DMS53 treated with DMSO at 0.1 percent for 48 hours (cell line): Measurements from ENCODE around the gene KIAA0753.
"Not testable (repeated sequence)": the region's sequence is repeated elsewhere in the genome, so short reads cannot be mapped to it uniquely, and the experiment has no call there.

Experiments
- DNase-seq: peaks from one replicate; lab custom pipeline; 2025; ENCODE audit not compliant: unreplicated experiment; lab: John Stamatoyannopoulos, UW

Gene KIAA0753

DNA sequence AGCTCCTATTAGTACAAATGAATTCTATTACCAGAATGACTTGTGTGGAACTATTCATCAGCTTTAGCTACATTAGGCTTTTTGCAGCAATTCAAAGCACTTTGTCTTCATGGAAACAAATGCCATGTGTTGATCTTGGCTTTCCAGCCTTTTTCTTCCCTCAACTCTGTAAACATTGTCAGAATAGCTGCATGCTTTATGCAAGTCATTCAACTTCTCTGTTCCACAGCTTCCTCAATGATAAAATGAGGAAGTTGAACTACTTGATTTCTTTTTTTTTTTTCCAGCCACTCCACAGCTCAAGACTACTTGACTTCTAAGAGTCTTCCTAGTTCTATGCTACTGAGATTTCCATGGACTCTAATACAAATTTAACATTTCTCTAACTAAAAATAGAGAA, 41.1 kb downstream of the KIAA0753 start:
- no peak for DNase-seq

DNA sequence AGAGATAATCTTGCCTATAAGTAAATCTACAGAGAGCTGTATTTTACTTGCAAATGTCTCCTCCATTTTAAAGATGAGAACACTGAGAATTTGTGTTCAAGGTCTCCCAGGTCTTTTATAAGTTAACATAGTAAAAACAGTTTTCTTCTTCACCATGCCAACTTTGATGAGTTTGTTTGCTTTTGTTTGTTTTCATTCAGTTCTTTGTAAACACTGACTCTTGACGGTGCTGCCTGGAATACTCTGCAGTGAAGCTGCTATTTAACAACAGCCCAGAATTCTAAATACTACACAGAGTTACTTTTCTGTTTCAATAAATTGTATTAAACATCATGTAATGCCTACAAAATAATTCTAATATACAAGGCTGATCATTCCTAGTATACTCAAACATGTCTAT, 42.8 kb downstream of the KIAA0753 start:
- no peak for DNase-seq

DNA sequence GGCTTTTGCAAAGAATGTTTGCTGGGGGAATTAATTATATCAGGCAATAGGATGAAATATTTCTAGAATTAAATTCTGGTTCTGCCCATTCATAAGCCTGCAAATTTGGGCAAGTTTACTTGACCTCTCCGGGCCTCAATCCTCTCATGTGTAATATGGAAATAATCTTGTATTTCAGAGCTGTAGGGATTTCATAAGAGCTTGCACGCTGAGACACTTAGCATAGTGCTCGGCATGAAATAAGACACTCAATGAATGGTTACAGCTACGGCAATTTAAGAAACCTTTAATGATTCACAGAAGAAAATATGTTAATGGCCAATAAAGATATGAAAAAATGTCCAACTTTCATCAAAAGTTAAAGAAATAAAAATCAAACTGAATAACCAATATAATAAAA, 43.6 kb downstream of the KIAA0753 start:
- DNase-seq: no peak

DNA sequence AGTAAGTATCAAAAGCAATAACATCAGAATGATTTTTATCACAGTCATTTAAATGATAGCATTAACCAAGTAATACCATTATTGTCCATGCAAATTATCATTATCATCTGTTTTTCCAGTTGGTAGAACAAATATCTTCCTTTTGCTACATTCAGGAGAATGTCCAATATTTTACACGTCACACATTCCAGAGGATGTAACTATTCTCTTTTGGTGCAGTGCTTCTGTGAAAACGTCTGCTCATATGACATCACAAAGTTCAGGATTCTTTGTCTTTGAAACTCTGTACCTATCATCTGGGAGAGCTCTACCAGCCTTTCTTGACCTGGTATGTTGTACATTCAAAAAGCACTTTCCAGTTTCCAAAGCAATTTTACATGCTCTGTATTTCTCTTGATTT, 44.0 kb downstream of the KIAA0753 start:
- no peak for DNase-seq

DNA sequence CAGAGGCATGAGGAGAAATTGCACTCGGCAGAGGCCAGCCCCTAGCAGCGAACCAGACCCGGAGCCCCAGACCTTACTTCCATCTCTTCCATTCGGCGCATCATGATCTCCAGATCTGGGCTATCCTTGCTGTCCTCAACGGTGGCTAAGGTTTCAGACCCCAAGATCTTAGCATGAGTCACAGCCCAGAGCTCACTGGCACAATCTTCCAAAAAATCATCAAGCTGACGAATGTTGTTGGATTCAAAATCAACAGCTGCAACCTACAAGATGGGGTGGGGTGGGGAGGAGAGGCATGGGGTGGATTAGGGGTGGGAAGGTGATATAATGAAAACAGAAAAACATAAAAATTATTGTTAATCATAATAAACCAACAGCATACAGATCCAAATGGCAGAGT, 44.4 kb downstream of the KIAA0753 start:
- no peak for DNase-seq

DNA sequence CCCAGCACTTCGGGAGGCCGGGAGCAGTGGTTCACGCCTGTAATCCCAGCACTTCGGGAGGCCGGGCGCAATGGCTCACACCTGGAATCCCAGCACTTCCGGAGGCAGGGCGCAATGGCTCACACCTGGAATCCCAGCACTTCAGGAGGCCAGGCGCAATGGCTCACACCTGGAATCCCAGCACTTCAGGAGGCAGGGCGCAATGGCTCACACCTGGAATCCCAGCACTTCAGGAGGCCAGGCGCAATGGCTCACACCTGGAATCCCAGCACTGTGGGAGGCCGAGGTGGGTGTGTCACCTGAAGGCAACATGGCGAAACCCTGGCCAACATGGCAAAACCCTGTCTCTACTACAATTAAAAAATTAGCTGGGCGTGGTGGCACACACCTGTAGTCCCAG, 47.1 kb downstream of the KIAA0753 start:
- not testable (repeated sequence) for DNase-seq

DNA sequence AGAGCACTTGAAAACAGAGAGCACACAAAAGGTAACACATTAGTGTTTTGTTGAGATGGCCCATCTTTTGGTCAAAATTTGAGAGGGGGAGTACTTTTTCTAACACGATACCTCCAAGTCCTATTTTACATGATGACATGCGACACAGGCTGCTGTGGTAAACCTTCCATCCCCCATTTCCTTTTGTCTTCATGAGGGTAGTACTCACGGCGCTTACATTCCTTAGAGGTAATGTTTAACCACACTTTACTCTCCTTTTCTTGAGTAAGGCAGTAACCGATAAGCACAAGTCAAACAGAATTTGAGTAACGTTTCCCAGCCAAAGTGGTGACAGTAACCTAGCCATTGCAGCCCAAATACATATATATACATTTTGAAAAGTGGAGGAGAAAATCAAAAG, 48.3 kb downstream of the KIAA0753 start:
- peak; percentile 54 for DNase-seq

DNA sequence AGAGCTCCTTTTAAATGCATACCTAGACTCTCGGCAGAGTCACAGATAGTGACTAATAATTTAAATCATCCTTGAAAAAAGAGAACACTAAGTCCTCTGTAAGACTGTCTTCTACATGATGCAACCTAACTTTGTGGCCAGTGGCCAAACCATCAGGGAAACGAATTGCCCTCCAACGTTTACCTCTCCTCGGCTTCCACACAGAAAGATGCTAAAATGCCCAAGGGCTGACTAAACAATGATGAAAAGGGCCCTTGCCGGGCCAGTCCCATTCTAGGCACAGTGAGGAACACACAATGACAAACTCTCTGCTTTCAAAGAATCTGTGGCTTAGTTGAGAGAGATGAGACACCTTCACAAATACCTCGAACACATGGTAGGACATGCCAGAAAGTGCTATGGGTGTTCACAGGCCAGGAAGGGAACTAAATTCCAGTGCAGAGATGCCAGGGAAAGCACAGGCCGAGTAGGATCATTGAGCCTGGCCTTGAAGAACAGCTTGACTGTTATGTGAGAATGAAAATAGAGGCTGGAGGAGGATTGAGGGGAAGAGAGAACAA, 48.8 kb downstream of the KIAA0753 start:
- no peak for DNase-seq

DNA sequence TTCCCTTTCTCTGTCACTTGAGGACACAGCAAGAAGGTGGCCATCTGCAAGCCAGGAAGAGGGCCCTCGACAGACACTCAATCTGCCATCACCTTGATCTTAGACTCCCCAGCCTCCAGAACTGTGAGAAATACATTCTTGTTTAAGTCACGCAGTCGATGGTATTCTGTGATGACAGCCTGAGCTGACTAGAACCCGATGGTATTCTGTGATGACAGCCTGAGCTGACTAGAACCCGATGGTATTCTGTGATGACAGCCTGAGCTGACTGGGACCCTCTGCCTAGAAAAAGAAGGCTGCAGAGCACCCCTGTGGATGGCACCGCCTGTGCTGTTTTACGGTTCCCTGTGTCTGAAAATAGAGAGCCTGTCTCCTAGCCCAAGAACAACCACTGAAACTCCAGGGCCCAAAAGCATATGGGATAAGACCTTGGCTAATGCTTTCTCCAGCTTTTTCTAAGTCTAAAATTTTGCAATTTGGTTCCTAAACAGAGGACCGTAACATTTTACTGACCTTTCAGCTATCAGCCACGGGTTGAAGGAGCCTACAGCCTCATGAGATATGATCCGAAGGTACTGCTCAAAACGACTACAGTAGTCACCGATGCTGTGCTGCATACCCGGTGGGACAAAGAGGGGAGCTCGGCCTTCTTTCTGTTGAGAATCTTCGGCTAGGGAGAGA, 51.1 kb downstream of the KIAA0753 start:
- DNase-seq: no peak

DNA sequence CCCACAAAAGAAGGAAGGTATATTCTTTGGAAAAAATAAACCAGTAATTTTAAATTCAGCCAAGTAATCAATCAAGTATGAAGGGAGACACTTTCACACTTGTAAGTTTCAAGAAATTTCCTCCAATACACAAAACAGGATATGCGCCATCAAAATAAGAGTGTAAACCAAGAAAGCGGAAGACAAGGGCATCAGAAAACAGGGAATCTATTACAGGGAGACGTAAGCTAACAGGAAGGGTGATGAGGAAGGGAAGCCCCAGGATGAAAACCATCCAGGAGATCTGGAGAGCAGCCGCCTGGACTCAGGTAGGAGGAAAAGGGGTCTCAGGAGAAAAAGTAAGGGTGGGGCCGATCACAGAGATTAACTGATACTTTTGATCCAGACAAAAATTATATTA, 52.3 kb downstream of the KIAA0753 start:
- no peak for DNase-seq

DNA sequence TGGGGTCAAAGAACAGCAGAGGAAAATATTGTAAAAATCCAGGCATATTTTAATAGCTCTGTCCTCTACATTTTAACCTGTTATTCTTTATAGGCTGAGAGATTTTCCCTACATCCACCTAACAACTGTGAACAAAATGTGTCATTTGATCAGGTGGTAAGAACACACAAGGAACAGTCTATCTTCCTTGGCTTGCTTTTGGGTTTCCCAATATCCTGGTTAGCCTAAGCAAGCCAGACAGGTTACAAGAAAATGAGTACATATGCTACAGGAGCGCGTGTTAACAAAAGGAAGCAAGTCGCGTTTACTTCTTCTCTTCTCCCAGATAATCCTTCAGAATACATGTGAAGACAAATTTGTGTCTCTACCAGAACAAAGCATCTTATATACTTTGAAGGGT, 53.2 kb downstream of the KIAA0753 start:
- no peak for DNase-seq

DNA sequence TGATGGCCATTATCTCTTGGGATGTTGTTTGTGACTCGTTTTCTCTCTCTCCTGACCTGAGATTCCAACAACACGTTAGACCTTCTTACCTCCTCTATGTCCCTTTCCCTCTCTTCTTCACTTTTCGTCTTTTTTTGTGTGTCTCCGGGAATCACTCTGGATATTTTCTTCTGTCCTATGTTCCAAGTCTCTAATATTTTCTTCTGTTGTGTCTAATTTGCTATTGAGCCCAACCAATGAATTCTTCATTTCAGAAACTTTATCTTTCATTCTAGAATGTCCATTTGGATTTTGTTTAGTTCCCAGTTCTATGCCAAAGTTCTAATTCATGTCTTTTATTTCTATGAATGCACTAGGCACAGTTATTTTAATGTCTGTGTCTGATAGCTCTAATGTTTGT, 57.1 kb downstream of the KIAA0753 start:
- no peak for DNase-seq

DNA sequence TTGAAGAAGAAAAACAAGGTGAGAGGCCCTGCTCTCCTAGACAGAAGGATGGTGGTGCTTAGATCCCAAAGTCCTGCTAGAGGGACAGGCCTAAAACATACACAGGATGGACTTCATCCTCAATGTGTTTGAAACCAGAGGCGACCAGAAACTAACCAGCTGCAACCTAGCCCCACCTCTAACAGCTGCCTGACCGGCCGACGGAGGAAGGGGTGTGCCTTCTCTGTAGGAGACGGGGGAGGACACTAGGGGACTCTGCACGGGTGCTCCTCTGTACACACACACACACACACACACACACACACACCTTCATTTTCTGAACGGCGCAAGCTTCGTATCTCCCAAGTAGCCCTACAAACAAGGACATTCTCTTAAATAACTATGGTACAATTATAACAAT, 59.9 kb downstream of the KIAA0753 start:
- no peak for DNase-seq

DNA sequence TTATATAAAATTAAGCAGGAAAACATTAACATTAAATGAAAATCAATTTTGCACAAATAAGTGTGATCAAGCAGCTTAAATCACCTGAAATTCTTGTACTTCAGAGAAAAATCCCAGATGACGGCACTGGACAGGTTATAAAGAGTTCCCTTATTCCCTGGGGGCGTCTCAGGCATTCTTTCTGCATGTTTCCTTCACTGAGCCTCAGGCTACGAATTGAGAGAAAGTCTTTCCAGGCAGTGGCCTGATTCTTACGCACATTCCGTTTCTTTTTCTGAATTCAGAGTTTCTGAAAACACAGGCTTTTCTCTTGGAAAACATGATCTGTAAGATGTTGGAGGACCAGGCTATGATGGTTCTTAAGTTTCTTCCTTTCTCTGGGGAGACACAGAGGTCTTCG, 62.0 kb downstream of the KIAA0753 start:
- DNase-seq: no peak

DNA sequence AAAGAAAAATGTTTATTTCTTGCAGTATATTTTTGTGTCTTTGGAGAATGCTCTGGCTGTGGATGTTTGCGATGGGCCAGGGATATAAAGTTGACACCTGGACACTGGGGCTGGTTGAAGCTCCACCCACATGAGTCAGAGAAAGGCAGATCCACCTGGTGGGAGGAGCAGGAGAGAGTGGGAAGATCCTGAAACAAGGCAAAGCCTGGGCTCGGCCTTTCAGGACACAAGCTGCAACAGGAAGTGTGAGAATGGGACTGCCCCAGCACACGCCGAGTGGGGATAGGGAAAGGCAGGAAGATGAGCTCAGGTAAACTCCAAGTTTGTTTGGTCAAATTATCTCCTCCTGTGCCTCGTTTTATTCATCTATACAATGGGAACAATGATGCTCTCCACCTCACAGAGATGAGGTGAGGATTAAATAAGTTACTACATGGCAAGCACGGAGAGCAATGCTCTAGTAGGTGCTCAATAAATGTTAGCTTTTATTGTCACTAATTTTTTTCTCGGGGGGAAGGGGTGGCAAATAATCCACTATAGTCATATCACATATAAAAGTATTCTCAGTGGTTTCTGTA, 62.7 kb downstream of the KIAA0753 start:
- peak; percentile 74 for DNase-seq

DNA sequence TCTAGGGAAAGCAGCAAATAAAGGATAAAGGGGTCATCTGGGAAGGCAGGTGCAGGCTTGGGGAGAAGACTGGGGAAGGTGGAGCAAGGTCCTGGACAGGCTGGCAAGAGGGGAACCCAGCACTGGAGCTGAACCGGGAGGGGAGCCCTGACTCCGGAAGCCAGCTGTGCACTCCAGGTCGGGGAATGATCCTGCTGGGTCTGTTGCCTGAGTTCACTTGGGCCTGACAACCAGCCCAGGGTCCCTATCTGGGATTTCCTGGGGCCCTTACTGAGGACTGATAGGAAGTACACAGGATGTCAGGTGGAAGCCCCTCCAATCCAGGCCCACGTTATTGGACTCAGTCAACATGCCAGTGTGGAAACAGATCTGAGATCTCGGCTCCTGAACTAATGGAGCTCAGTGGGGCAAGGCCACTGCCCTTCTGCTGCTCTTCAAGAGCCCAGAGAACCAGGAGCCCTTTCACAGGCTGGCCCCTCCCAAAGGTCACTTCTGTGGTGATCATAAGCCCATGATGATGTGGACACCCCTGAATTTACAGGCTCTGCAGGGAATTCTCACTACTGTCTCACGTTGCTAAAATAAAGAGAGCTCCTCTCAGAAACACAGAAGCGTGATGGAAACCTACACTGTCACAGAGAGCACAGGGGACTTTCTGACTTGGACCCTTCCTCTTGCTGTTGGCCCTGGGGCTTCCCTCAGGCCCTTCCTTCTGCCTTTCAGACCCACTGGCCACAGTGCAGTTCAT, 64.3 kb downstream of the KIAA0753 start:
- no peak for DNase-seq

DNA sequence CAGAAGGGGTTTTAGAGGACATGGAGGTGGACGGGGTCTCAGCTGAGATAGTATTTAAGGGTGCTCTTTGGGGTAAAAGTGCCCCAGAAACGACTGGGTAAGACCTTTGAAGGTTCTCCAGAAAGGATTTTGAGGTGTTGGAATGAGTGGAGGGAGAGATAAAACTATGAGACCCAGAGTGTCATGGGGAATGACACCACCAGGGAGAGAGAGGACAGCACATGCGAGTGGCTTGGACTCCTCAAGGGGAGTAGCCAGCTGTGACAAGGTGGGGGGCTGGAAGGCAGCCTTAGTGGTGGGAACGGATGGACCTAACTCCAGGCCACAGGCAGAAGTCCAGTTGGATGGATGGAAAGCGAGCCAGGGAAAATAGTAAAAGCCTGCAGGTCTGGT, 64.9 kb downstream of the KIAA0753 start:
- DNase-seq: no peak

DNA sequence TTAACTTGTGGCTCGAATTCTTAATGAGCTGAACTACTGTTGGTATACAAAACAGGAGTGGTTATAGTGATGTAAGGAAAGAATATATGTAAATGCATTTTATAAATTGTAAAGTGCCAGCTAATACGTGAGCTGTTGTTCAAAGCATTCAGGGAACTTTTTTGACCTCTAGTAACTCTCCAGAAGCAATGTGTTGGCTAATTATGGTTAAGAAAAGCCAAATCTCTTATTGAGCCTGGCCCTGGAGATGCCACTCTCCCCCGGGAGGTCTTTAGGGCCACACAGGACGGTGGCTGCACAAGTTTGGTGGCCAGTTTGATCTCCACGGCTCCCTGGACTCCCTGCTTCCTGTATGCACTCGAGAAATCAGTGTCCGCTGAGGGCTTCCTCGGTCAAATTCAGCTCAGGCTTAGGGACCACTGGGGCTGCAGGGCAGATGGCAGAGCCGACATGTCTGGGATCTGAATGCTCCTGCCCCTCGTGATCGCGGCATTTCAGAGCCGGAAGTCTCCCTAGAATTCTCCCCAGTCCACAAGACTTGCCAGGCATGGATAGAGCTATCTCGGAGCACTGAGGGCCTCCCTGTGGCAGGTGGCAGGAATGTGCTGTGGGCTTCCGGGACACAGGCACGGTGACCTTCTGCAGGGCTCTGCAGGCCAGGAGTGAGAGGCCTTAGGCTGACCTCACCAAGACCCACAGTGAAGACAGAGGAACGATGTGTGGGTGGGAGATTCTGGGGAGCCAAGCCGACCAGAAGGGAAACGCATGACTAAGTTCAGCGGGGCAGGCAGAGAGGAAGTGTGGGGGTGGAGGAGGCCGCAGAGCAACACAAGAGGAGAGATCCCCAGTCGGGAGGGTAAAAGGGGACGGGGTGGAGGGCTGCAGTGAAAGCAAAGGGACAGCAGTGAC, 65.6 kb downstream of the KIAA0753 start:
- DNase-seq: no peak

DNA sequence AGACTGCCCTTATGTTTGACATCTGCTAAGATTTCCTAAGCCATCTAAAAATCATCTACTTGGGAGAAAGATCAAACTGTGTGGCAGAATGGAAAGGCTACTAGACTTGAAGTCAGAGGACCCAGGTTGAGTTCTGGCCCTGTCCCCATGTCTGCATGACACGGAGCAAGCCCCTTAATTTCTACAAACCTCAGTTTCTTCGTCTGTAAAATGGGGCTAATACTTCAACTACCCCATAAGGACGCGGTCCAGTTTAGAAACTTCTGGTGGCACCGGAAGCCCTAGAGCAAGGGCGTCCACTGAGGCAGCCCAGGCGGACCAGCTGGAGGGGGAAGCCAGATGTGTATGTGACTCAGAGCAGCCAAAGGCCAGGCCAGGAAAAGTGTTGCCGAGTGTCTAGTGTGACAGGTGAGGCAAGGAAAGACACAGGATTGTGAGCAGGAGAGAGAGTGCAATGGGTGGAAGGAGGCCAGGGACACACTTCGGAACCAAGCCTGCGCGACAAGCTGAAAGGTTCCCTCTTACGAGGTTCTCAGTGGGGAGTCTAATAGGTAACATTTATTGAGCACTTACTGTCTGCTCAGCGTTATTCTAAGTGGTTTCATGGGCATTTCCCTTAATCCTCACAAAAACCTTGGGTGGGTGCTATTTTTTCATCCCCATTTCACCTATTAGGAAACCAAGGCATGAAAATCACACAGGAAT, 66.4 kb downstream of the KIAA0753 start:
- DNase-seq: no peak

DNA sequence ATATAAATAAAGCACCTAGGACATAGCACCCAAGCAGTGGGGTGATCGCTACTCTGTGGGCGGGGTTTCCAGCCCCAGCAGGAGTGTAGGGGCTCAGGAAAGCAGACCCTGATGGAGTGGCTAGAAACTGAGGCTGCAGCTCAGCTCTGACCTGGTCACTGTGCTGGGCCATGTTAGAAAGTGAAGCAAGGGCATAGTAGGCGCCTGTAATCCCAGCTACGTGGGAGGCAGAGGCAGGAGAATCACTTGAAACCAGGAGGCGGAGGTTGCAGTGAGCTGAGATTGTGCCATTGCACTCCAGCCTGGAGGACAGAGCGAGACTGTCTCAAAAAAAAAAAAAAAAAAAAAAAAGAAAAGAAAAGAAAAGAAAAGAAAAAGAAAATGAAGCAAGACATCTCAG, 67.0 kb downstream of the KIAA0753 start:
- not testable (repeated sequence) for DNase-seq

DNA sequence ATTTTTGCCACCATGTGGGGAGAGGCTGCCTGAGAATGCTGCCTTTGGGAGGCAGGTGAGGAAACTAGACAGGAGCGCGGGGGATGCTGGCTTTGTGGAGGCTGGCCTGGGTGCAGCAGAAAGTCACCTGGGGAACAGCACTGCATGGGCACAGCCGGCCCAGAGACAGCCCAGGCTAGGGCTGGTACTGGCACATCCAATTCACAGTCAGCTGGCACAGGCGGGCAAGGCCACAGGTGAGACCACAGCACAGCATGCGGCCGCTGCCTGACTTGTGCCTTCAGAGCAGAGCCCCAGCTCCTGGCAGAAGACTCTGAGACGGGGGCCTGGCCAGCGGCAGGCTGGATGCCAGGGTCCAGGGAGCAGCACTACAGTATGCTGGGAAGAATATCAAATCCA, 67.5 kb downstream of the KIAA0753 start:
- DNase-seq: no peak
